NCI-H1930 (cell line): ENCODE results near the gene SLC1A5.
"Not testable (repeated sequence)": the region's sequence is repeated elsewhere in the genome, so short reads cannot be mapped to it uniquely, and the experiment has no call there.

Experiments used
- DNase-seq, 2 experiments: peaks; one replicate each; lab custom pipeline; 2025; lab: John Stamatoyannopoulos, UW

The SLC1A5 gene

DNA sequence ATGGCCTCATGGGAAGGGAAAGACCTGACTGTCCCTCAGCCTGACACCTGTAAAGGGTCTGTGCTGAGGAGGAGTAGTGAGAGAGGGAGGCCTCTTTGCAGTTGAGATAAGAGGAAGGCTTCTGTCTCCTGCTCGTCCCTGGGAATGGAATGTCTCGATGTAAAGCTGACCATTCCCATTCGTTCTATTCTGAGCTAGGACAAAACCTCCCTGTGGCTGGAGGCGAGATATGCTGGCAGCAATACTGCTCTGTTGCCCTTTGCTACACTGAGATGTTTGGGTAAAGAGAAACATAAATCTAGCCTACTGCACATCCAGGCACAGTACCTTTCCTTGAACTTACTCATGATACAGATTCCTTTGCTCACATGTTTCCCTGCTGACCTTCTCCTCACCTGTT lies 19.6 kb downstream of the SLC1A5 start:
- not testable (repeated sequence) for DNase-seq

- DNase-seq: no peak
Measured at GRCh38 chr19:46766569-46767317, 21.7 kb downstream of the SLC1A5 start.

DNA sequence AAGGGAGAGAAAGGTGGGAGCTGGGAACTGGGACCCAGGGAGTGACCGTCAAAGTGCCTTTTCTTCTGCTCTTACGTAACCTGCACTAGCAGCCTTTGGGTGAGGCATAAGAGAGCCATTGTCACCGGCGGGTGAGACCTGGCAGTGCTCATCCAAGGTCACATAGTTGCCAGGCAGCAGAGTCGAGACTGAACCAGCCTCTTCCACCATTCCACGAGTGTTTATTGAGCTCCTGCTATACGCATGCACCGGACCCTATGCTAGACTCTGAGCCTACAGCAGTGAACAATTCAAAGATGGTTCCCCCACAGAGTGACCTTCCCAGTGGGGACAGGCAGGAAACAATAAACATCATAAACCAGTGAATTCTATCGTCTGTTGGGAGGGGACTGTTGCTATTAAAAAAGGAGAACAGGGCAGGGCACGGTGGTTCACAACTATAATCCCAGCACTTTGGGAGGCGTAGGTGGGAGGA lies 23.5 kb downstream of the SLC1A5 start:
- DNase-seq: no peak

DNA sequence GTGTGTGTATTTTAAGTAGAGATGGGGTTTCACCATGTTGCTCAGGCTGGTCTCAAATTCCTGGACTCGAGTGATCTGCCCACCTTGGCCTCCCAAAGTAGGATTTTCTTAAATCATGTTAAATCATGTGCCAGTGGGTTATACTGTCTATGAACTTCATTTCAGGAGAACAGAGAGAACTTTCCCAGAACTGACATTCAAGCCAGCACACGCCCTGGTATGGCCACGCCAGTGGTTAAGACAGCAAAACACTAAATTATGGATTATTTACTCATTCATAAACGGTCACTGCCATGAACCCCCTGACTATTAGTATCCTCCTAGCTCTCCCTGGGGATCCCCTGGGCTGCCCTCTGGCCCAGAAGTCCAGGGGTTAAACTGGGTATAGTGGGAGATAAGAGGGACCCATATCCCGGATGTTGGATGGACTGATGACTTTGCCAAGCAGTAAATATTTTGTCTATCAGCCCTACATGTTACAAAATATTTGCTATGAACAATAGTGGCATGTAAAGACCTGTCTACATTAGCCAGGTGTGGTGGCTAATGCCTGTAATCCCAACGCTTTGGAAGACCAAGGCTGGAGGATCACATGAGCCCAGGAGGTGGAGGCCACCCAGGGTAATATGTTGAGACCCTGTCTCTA lies 26.0 kb downstream of the SLC1A5 start:
- DNase-seq: no peak

DNA sequence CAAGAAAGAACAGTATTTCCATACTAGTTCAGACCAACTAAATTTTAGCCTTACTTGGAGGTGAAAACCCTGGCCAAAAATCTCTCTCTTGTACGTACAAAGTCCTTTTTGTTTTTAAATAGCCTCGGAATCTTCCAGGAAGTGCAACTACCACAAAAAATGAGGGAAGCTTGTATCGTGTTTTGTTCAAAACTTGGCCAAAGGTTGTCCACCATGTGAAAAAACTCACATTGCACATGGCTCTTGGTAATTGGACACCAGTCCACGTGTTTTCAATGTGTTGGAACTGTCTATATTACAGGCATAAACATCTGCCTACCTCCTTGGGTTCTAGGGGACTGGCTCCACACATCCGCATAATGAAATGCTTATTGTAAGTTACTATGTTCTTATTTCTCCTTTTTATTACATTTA lies 27.0 kb downstream of the SLC1A5 start:
- DNase-seq: no peak

- not testable (repeated sequence) for DNase-seq
Measured at GRCh38 chr19:46760897-46761296, 27.5 kb downstream of the SLC1A5 start.

GRCh38 chr19:46760363-46760762 lies 28.0 kb downstream of the SLC1A5 start:
- no peak for DNase-seq

DNA sequence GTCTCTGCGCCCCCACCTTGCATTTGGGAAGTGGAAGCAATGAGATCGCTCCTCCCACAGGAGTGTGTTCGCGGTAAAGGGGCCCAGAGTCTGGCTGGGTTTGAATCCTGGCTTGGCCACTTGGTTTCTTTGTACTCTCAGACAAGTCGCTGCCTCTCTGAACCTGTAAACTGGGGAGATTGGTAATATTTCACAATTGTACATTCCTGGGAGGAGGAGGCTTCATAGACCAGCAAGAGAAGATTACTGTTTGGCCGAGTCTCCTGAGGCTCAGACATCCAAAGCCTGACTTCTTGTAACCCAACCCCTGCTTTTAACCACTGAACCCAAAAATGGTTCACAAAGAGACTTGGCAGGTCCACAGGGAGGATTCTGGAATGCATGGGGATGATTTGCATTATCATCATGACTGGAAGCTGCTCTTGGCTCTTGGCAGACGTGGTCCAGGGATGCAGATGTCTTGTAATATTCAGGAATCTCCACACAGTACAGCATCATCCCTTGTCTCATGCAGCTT lies 28.5 kb downstream of the SLC1A5 start:
- DNase-seq: no peak

DNA sequence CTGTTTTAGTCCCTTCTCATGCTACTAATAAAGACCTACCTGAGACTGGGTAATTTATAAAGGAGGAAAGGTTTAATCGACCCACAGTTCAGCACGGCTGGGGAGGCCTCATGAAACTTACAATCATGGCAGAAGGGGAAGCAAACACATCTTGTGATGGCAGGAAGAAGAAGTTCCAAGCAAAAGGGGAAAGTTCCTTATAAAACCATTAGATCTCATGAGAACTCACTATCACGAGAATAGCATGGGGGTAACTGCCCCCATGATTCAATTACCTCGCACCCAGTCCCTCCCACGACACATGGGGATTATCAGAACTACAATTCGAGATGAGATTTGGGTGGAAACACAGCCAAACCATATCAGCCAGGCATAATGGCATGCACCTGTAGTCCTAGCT lies 29.2 kb downstream of the SLC1A5 start:
- no peak for DNase-seq

GRCh38 chr19:46756544-46756888 lies 31.9 kb downstream of the SLC1A5 start:
- no peak for DNase-seq

DNA sequence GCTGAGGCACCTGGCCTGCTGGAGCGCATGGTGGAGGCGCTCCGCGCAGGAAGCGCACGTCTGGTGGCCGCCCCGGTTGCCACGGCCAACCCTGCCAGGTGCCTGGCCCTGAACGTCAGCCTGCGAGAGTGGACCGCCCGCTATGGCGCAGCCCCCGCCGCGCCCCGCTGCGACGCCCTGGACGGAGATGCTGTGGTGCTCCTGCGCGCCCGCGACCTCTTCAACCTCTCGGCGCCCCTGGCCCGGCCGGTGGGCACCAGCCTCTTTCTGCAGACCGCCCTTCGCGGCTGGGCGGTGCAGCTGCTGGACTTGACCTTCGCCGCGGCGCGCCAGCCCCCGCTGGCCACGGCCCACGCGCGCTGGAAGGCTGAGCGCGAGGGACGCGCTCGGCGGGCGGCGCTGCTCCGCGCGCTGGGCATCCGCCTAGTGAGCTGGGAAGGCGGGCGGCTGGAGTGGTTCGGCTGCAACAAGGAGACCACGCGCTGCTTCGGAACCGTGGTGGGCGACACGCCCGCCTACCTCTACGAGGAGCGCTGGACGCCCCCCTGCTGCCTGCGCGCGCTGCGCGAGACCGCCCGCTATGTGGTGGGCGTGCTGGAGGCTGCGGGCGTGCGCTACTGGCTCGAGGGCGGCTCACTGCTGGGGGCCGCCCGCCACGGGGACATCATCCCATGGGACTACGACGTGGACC lies 32.4 kb downstream of the SLC1A5 start:
- no peak for DNase-seq

- no peak for DNase-seq
Measured at GRCh38 chr19:46755077-46755852, 33.1 kb downstream of the SLC1A5 start.

DNA sequence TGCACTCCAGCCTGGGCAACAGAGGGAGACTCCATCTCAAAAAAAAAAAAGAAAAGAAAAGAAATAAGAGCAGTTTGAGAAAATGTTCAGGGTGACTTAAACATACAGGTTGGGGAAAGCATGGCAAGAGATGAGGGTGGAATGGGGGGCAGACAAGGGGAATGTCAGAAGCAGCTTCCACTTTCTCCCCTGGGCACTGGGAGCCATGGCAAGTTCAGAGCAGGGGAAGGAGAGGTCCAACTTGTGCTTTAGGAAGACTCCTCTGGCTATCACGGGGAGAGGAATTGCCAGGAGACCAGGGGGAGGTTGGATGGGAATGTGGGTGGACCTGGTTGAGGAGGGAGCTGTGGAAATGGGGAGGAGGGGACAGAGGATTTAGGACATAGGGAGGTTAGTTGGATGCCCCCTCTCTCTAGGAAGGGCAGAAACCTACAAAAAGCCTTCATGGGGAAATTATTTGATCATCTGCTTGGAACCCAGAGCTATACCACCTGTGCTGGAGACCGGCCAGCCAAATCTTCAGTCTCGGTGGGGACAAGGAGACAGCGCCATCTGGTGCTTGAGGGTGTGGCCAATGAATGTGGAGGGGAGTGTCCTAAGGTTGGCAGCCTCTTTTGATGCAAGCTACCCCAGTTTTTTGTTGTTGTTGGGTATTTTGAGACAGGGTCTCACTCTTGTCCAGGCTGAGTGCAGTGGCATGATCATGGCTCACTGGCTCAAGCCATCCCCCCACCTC lies 34.8 kb downstream of the SLC1A5 start:
- peak; percentile 22 to 31 for DNase-seq

- peak; percentile 46 to 51 for DNase-seq
Measured at GRCh38 chr19:46748325-46749109, 39.9 kb downstream of the SLC1A5 start.

DNA sequence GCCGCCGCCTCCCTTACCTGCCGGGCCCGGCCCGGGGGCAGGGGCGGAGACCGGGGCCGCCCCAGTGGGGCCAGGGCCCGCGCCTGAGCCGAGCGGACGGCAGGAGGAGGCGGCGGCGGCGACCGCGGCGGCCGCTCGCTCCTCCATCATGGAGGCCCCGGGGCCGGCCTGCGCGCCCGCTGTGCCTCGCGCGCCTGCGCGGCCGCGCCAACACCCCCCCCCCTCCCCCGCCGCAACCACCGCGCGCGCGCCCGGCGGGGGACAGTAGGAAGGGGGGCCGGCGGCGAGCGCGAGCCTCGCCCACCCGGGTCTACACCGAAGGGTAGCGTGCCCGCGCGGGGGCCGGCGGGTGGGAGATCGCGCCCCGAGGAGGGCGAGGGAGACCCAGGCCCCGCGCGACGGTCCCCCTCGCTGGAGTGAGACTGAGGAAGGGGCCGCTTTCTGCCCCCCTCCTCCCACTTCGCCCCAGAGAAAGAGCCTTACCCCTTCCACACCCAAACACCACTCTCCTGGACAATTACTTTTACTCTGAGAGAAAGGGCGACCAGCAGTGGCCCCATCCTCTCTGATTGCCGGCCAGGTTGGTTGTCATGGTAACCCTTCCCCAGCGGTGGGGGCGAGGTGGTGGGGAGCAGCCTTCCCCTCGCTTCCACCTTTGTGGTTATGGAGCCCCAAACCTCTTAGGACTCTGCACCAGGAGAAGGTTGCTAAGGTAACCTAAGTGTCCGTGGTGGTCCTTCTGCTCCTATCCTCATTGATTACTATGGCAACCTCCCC lies 41.9 kb downstream of the SLC1A5 start, which contains the start of gene STRN4:
Gene STRN4 (minus strand): TSS at position 170 of the 777 bp plus-strand sequence. CDS start 20 bp downstream, at position 150.
- peak; percentile 51 to 79 for DNase-seq

DNA sequence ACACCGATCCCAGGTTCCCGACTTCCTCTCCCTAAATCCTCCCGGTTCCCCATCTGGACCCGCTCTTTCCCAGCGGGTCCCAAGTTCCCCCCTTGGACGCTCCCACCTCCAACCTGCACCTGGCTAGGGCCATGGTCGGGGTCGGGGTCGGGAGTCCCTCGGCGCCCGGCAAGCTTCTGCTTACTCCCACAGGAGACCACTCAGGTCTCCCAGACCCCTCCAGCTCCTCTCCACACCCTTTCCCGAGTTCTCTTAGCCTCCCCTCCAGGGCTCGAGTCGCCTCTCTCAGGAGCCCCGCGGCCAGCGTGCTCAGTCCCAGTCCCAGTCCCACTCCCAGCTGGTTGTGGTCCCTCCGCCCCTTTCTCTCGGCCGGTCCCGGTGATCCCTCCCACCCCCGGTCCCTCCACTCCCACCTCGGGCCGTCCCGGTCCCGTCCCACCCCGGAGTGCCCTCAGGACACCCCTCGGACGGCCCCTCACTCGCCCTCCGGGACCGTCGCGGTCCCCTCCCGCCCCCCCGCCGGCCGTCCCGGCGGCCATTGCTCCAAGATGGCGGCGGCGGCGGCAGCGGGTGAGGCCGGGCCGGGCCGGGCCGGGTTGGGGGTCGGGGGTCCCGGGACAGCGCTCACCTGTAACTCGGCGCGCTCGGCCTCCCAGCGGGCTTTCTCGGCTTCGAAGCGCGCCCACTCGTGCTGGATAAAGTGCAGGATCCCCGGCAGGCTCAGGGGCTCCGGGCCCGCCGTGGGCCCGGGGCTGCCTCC lies 42.7 kb downstream of the SLC1A5 start, which contains the start of gene FKRP:
Gene FKRP (plus strand): TSS at position 537 of the 760 bp plus-strand sequence. CDS start 9,394 bp downstream, outside the sequence.
- peak in 1 of 2 experiments; percentile 21 for DNase-seq

- no peak for DNase-seq
Measured at GRCh38 chr19:46745030-46745429, 43.4 kb downstream of the SLC1A5 start.

- no peak for DNase-seq
Measured at GRCh38 chr19:46744005-46744691, 44.2 kb downstream of the SLC1A5 start.
